Measurements from ENCODE around the gene ZNF408. TPM values are rescaled to one million over a fixed set of nuclear protein-coding genes. Genes with fewer than 3 reads are reported as not detected.

Gene ZNF408
- total RNA-seq, 1 donor = 12.1 TPM

- DNase-seq (ENCODE audit: low read depth) = no peak
- TF ChIP-seq CTCF (IDR thresholded peaks at IDR 0.05; ENCODE audit: insufficient read depth, low read depth, low read length) = no peak
- H3K4me3 ChIP-seq (ENCODE audit: low read depth, low read length) = no peak overlapping the region
Observed at GRCh38 chr11:46741600-46742484, 41.0 kb downstream of the ZNF408 start.

GRCh38 chr11:46743043-46743442 is 42.2 kb downstream of the ZNF408 start:
- no peak overlapping the region for H3K4me3 ChIP-seq (ENCODE audit: low read depth, low read length)
- TF ChIP-seq CTCF (IDR thresholded peaks at IDR 0.05; ENCODE audit: insufficient read depth, low read depth, low read length) = no peak

GRCh38 chr11:46743693-46744339 is 43.0 kb downstream of the ZNF408 start:
- no peak overlapping the region for H3K4me3 ChIP-seq (ENCODE audit: low read depth, low read length)
- DNase-seq (ENCODE audit: low read depth) = peak; percentile 35
- no peak for TF ChIP-seq CTCF (IDR thresholded peaks at IDR 0.05; ENCODE audit: insufficient read depth, low read depth, low read length)

More at GRCh38 chr11:46743043-46743442, 42.2 kb downstream of the ZNF408 start:
- no peak for DNase-seq (ENCODE audit: low read depth)

GRCh38 chr11:46745328-46745727 is 44.5 kb downstream of the ZNF408 start:
- no peak for TF ChIP-seq CTCF (IDR thresholded peaks at IDR 0.05; ENCODE audit: insufficient read depth, low read depth, low read length)
- no peak for DNase-seq (ENCODE audit: low read depth)
- H3K4me3 ChIP-seq (ENCODE audit: low read depth, low read length) = no peak overlapping the region

- no peak for DNase-seq (ENCODE audit: low read depth)
- TF ChIP-seq CTCF (IDR thresholded peaks at IDR 0.05; ENCODE audit: insufficient read depth, low read depth, low read length) = no peak
Observed at GRCh38 chr11:46745995-46746394, 45.2 kb downstream of the ZNF408 start.

GRCh38 chr11:46747150-46747549 is 46.3 kb downstream of the ZNF408 start:
- TF ChIP-seq CTCF (IDR thresholded peaks at IDR 0.05; ENCODE audit: insufficient read depth, low read depth, low read length) = no peak
- H3K4me3 ChIP-seq (ENCODE audit: low read depth, low read length) = no peak overlapping the region
- DNase-seq (ENCODE audit: low read depth) = no peak

More at GRCh38 chr11:46745995-46746394, 45.2 kb downstream of the ZNF408 start:
- no peak overlapping the region for H3K4me3 ChIP-seq (ENCODE audit: low read depth, low read length)

Small RNA genes within 50 kb of the gene (small RNA-seq; reads per million reads assigned to genes)
- 7.0 reads per million, percentile 86 among the genes with 10 or more reads in this experiment for gene MIR5582

Other genes with a start within 250 kb of the ZNF408 start
- 21.9 and 23.7 TPM in 2 replicates for gene AMBRA1, start 107.0 kb upstream of the ZNF408 start, total RNA-seq
- 4.8 and 5.6 TPM in 2 replicates for gene HARBI1, start 83.8 kb upstream of the ZNF408 start, total RNA-seq
- gene ATG13, start 83.5 kb upstream of the ZNF408 start, total RNA-seq = 45.4 and 49.7 TPM in 2 replicates
- 62.2 and 82.1 TPM in 2 replicates for gene ARHGAP1, start 412 bp upstream of the ZNF408 start, total RNA-seq
- gene F2, start 18.2 kb downstream of the ZNF408 start, total RNA-seq = not detected in 2 replicates
- gene CKAP5, start 145.2 kb downstream of the ZNF408 start, total RNA-seq = 70.5 and 99.3 TPM in 2 replicates
- 3.5 and 3.9 TPM in 2 replicates for gene LRP4, start 217.5 kb downstream of the ZNF408 start, total RNA-seq
- gene CSTPP1, start 235.7 kb downstream of the ZNF408 start, total RNA-seq = 30.2 and 33.5 TPM in 2 replicates